Loucy (cell line): ENCODE measurements around the gene FAF2.

Experiments
- H2AFZ ChIP-seq: fragments of 200-600 bp; sonication (generic); 2 replicates; pipeline ENCODE4 v1.6.0; 2016; ENCODE audit warnings: antibody characterized with exemption, mild to moderate bottlenecking, low read length, moderate library complexity
- H3F3A ChIP-seq: fragments of 200-600 bp; 2 replicates; pipeline ENCODE4 v1.6.0; 2016; ENCODE audit warnings: antibody characterized with exemption, low read depth, mild to moderate bottlenecking
- H3K27me3 ChIP-seq: fragments of 200-600 bp; sonication (generic); 2 replicates; pipeline ENCODE4 v1.6.1; 2014; ENCODE audit warnings: low read length, mild to moderate bottlenecking; ENCODE audit not compliant: insufficient read depth, poor library complexity, severe bottlenecking
- H3K36me3 ChIP-seq: fragments of 200-600 bp; sonication (generic); 2 replicates; pipeline ENCODE4 v1.6.1; 2016; ENCODE audit warnings: low read length; ENCODE audit not compliant: insufficient read depth
- H3K4me1 ChIP-seq: fragments of 200-600 bp; sonication (generic); 2 replicates; pipeline ENCODE4 v1.5.1; 2014; ENCODE audit warnings: low read length, mild to moderate bottlenecking; ENCODE audit not compliant: insufficient read depth, poor library complexity, severe bottlenecking
- H3K4me2 ChIP-seq: fragments of 200-600 bp; sonication (generic); 2 replicates; pipeline ENCODE4 v1.6.0; 2014; ENCODE audit warnings: antibody characterized with exemption, low read length, low read depth, mild to moderate bottlenecking; ENCODE audit not compliant: poor library complexity, severe bottlenecking
- H3K4me3 ChIP-seq: fragments of 200-600 bp; sonication (generic); 2 replicates; pipeline ENCODE4 v1.5.1; 2014; ENCODE audit warnings: low read length, mild to moderate bottlenecking, mixed read lengths; ENCODE audit not compliant: poor library complexity, severe bottlenecking
- H3K79me2 ChIP-seq: fragments of 200-600 bp; sonication (generic); 2 replicates; pipeline ENCODE4 v1.6.1; 2014; ENCODE audit warnings: low read length; ENCODE audit not compliant: insufficient read depth
- H3K9ac ChIP-seq: fragments of 200-600 bp; sonication (generic); 2 replicates; pipeline ENCODE4 v1.6.0; 2014; ENCODE audit warnings: mild to moderate bottlenecking, low read depth, low read length, moderate library complexity; ENCODE audit not compliant: poor library complexity, severe bottlenecking
- H3K9me2 ChIP-seq: fragments of 200-600 bp; sonication (generic); replicated peaks from 2 replicates; pipeline ENCODE4 v1.6.1; 2016; ENCODE audit warnings: low read depth, low read length, mixed read lengths
- H3K9me3 ChIP-seq: fragments of 200-600 bp; sonication (generic); 2 replicates; pipeline ENCODE4 v1.6.1; 2014; ENCODE audit warnings: mild to moderate bottlenecking, antibody characterized with exemption, low read length, low read depth; ENCODE audit not compliant: insufficient read depth
- H4K20me1 ChIP-seq: fragments of 200-600 bp; sonication (generic); 2 replicates; pipeline ENCODE4 v1.6.0; 2014; ENCODE audit warnings: antibody characterized with exemption, low read length, mild to moderate bottlenecking; ENCODE audit not compliant: insufficient read depth, poor library complexity, severe bottlenecking
- EZH2phosphoT487 ChIP-seq: fragments of 200-600 bp; IDR thresholded peaks from 2 replicates; pipeline ENCODE4 v1.6.1; 2018; ENCODE audit warnings: antibody characterized with exemption, mild to moderate bottlenecking, moderate library complexity, borderline replicate concordance
- TF ChIP-seq, protein P1 (sequence below): fragments of 200-600 bp; sonication (generic); conservative IDR thresholded peaks from 2 replicates; pipeline ENCODE4 v1.5.1; 2014; ENCODE audit warnings: mild to moderate bottlenecking, antibody characterized with exemption, low read length

The FAF2 gene

DNA sequence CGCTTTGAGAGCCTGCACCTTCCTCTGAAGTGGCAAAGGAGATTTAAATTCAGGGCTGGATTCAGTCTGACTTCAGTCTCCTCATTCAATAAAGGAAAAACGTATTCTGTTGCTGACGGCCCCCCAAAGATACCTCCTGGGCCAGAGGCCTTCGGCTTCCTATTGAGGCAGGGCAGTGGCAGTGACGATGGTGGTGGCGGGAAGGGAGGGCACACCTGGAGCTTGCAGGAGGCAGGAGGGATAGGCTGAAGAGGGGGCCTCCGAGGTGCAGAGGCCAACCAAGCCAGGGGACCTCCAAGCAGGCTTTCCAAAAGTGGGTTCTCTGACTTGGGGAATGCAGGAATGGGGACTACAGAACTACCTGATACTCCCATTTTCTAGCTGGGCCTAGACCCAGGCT lies 73.1 kb downstream of the FAF2 start:
- Histone ChIP-seq H3K4me3 (no peak overlapping the region), H3F3A (no peaks in the 10 kb centered on the region), H3K36me3 (no peaks in the 10 kb centered on the region), H3K9me3 (no peaks in the 10 kb centered on the region), H2AFZ (no peak overlapping the region), H3K9me2 (no peaks in the 10 kb centered on the region), H3K4me2 (no peak overlapping the region), H3K9ac (no peak overlapping the region), H3K27me3 (no peaks in the 10 kb centered on the region), H4K20me1 (no peaks in the 10 kb centered on the region), H3K4me1 (no peaks in the 10 kb centered on the region), H3K79me2 (no peaks in the 10 kb centered on the region)
- TF ChIP-seq EZH2phosphoT487, result no peak
- TF ChIP-seq, protein P1, sequence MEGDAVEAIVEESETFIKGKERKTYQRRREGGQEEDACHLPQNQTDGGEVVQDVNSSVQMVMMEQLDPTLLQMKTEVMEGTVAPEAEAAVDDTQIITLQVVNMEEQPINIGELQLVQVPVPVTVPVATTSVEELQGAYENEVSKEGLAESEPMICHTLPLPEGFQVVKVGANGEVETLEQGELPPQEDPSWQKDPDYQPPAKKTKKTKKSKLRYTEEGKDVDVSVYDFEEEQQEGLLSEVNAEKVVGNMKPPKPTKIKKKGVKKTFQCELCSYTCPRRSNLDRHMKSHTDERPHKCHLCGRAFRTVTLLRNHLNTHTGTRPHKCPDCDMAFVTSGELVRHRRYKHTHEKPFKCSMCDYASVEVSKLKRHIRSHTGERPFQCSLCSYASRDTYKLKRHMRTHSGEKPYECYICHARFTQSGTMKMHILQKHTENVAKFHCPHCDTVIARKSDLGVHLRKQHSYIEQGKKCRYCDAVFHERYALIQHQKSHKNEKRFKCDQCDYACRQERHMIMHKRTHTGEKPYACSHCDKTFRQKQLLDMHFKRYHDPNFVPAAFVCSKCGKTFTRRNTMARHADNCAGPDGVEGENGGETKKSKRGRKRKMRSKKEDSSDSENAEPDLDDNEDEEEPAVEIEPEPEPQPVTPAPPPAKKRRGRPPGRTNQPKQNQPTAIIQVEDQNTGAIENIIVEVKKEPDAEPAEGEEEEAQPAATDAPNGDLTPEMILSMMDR, result no peak

DNA sequence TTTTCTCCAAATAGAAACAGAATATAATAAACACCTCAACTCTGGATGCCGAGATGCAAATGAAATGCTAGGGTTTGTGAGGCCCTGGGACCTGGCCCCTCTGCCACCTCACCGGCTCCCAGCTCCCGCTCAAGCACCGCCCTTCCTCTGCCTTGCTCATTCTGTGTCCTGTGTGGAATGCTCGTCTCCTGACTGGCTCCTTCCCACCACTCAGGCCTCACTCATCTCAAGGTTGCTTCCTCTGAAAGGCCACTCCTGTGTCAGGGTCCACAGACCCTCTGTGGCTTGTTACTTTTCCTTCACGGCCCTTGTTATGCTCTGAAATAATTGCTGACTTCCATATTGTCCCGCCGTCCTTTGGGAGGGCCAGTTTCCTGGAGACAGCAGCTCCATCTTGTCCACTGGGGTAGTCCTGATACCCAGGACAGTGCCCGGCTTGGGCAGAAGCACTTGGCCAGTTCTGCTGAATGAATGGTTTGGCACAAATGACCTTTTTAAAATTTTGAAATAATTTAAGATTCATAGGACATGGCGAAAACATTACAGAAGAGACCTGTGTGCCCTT lies 73.6 kb downstream of the FAF2 start:
- Histone ChIP-seq H3K9me3 (no peaks in the 10 kb centered on the region), H3F3A (no peaks in the 10 kb centered on the region), H3K79me2 (no peaks in the 10 kb centered on the region), H3K4me3 (no peak overlapping the region), H3K27me3 (no peaks in the 10 kb centered on the region), H3K9ac (no peak overlapping the region), H3K4me2 (no peak overlapping the region), H3K4me1 (no peaks in the 10 kb centered on the region), H2AFZ (no peak overlapping the region), H3K36me3 (no peaks in the 10 kb centered on the region), H4K20me1 (no peaks in the 10 kb centered on the region), H3K9me2 (no peaks in the 10 kb centered on the region)
- TF ChIP-seq, protein P1, result no peak
- TF ChIP-seq EZH2phosphoT487, result no peak

DNA sequence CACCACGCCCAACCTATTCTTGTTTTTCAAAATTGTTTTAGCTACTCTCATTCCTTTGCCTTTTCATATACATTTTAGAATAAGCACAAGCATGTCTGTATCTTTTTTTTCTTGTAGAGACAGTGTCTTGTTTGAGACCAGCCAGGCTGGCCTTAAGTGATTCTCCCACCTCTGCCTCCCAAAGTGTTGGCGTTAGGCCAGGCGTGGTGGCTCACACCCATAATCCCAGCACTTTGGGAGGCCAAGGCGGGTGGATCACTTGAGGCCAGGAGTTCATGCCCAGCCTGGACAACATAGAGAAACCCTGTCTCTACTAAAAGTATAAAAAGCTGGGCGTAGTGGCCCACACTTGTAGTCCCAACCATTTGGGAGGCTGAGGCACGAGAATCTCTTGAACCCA lies 76.0 kb downstream of the FAF2 start:
- Histone ChIP-seq H3K4me1 (peaks cover 2% of the 10 kb centered on the region), H3K79me2 (peaks cover 6% of the 10 kb centered on the region; the same call in 1 of the 2 replicates), H2AFZ (no peak overlapping the region), H3K9ac (no peak overlapping the region), H3F3A (no peaks in the 10 kb centered on the region), H3K36me3 (peaks cover 13% of the 10 kb centered on the region; the same call in 1 of the 2 replicates), H3K4me3 (no peak overlapping the region), H3K4me2 (no peak overlapping the region), H4K20me1 (peaks cover 14% of the 10 kb centered on the region), H3K27me3 (no peaks in the 10 kb centered on the region), H3K9me2 (no peaks in the 10 kb centered on the region), H3K9me3 (no peaks in the 10 kb centered on the region)
- TF ChIP-seq, protein P1, result no peak
